HG02759 (cell line): Measurements from ENCODE around the gene TCHHL1.
"Not testable (repeated sequence)": the region's sequence is repeated elsewhere in the genome, so short reads cannot be mapped to it uniquely, and the experiment has no call there.

Source experiments
- ATAC-seq: cut with Tn5 transposase; IDR thresholded peaks from one replicate; pipeline ENCODE4 v1.9.1; 2021; ENCODE audit warnings: mild to moderate bottlenecking, moderate library complexity; ENCODE audit not compliant: unreplicated experiment

The TCHHL1 gene

GRCh38 chr1:152096931-152097330 is 8.1 kb upstream of the TCHHL1 start:
- ATAC-seq, result no peak

DNA sequence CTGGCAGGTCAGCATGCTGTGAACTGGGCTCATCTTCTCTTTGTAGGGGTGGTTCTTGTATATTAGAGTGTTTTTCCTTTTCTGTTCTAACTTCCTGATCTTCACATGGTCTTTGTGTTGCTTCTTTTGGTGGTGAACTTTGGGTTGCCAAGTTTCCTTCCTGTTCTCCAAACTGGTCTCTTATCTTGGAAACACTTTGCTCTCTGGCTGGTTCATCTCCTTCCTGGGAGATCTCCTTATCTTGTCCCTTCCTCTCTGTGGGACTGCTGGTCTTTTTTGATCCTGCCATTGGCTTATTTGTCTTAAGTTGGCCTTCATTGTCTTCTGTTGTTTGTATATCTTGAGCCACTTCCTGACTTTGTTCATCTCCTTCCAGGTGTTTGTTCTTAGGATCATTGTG is 2.1 kb downstream of the TCHHL1 start:
- no peak for ATAC-seq

GRCh38 chr1:152084853-152085252 is 4.0 kb downstream of the TCHHL1 start:
- ATAC-seq, result no peak

- not testable (repeated sequence) for ATAC-seq
These were observed 7.8 kb downstream of the TCHHL1 start for GRCh38 chr1:152081026-152081425.

DNA sequence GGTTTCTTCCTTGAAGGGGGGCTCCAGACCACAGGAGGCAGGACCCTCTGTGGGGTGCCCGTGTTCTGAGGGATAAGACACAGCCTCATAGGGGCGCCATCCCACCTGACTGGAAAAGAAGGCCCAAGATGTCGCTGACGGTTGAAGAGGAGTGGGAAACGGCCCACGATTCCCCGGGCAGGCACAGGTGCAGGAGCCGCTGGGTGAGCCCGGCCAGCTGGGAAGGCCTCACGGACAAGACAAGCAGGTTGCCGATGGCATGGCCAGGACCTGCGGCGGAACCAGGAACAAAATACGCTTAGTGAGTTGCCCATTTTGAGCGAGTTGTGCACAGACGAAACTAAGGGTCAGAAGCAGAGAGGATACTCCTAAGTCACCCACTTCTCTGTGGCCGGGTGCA is 8.4 kb downstream of the TCHHL1 start:
- not testable (repeated sequence) for ATAC-seq

DNA sequence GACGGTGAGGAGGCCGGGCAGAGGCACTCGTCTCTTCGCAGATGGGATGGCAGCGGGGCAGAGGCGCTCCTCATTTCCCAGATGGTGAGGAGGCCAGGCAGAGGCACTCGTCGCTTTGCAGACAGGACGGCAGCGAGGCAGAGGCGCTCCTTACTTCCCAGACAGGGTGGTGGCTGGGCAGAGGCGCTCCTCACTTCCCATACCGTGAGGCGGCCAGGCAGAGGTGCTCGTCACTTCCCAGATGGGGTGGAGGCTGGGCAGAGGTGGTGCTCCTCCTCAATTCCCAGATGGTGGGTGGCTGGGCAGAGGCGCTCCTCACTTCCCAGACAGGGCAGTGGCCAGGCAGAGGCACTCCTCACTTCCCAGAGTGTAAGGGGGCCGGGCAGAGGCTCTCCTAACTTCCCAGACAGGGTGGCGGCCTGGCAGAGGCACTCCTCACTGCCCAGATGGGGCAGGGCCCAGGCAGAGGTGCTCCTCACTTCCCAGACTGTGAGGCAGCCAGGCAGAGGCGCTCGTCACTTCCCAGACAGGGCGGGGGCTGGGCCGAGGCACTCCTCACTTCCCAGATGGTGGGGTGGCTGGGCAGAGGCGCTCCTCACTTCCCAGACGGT is 9.9 kb downstream of the TCHHL1 start:
- no peak for ATAC-seq

- no peak for ATAC-seq
These were observed 16.6 kb downstream of the TCHHL1 start for GRCh38 chr1:152072311-152072710.

DNA sequence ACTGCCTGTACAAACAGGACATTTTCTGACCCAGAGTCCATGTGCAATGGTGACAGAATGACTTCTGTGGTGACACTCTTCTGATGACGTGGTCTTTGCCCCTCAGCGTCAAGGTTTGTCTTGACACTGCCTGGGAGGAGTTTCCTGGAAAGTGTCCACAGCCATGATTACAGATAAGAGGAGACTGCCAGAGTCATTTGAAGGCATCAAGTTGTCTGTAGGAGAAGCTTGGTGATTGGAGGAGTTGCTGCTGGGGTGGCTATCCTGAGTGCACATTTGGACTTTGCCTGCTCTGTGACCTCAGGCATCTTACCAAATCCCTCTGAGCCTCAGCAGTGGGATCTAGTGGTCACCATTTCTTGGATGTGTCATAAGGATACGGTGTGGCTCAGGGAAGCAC is 17.7 kb downstream of the TCHHL1 start:
- ATAC-seq, result no peak

DNA sequence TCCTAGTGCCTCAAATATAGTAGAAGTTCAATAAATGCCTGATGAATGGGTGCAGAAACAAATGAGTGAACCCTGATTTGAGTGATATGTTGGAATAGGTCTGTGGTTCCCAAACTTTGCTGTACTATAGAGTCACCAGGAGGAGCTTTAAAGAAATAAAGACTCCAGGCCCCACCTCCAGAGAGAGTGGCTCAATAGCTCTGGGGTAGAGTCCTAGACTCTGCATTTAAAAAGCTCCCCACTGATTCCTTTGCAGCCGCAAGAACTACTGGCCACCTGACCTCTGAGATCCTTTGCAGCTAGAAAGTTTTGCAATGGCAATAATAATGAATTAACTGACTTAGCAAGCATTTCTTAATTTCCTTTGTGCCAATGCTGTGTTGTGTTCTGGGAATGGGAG is 20.9 kb downstream of the TCHHL1 start:
- no peak for ATAC-seq

- ATAC-seq, result no peak
These were observed 21.7 kb downstream of the TCHHL1 start for GRCh38 chr1:152067150-152067549.

- ATAC-seq, result no peak
These were observed 26.9 kb downstream of the TCHHL1 start for GRCh38 chr1:152061952-152062351.

DNA sequence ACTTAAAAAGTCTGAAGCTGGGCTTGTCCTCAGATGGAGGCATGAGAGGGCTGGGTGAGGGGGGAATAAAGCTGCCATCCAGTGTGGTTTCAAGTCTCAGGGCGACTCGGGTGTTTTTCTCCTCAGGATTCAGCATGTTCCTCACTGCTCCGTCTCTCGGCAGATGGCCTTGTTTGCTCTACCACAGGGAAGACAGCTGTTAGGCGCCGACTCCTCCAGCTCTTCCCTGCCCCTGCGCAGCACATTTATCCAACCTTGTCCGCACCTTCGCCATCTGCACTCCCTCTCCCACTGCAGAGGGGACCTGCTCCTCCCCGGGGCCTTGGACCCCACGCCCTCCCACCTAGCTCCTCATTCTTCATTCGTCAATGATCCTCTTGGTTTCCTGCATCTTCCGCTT is 35.5 kb downstream of the TCHHL1 start:
- ATAC-seq, result no peak

DNA sequence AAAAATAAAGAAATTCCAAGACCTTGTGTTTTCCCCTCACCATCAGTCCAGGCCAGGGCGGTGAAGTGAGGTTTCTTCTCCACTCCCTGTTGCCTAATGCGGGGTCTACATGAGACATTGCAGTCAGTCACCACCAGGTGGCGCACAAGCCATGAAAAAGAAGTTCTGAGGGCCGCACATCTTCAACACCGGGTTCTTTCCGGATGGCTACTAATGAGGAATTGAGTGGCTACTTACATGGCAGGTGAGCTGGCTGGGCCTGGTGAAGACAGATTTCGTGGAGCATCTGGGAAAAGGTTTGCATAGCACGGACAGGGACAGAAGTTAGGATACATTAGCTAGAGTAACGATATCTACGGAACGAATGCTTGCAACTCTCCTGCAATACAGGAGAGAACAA is 36.3 kb downstream of the TCHHL1 start:
- ATAC-seq, result no peak

GRCh38 chr1:152050886-152051675 is 37.8 kb downstream of the TCHHL1 start:
- no peak for ATAC-seq

DNA sequence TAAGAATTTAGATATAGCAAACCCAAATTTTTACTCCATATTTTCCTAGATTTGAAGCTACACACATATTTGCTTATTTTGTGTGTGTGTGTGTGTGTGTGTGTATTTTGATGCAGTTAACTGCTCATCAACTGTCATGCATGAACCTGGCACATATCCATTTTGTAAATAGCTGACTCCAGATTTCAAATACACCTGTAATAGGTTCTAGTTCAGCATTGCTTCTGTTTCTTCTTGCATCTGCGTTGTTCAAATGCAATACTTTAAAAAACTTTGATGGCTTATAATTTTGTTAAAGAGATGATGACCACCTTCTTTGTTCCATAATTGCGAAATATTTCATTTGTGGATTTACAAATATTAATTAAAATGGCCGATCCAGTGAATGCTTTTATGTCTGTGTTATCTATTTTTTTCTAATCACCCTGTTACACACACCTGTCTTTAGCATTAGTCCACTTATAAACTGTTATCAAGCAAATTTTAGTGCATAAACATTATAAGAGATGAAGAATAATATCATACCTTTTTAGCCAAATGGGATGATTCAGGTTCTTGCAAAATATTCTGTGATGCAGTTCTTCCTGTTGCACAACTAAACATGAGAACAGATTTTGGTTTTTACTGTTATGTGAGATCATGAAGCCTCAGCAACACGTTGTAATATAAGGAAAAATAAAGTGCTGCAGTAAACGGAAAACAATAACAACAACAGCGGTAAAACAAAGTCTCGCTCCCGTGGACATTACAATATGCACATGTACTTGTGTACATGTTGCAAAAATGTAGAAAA is 39.4 kb downstream of the TCHHL1 start:
- ATAC-seq, result no peak

GRCh38 chr1:152048416-152049009 is 40.4 kb downstream of the TCHHL1 start:
- peak; percentile 12 for ATAC-seq

DNA sequence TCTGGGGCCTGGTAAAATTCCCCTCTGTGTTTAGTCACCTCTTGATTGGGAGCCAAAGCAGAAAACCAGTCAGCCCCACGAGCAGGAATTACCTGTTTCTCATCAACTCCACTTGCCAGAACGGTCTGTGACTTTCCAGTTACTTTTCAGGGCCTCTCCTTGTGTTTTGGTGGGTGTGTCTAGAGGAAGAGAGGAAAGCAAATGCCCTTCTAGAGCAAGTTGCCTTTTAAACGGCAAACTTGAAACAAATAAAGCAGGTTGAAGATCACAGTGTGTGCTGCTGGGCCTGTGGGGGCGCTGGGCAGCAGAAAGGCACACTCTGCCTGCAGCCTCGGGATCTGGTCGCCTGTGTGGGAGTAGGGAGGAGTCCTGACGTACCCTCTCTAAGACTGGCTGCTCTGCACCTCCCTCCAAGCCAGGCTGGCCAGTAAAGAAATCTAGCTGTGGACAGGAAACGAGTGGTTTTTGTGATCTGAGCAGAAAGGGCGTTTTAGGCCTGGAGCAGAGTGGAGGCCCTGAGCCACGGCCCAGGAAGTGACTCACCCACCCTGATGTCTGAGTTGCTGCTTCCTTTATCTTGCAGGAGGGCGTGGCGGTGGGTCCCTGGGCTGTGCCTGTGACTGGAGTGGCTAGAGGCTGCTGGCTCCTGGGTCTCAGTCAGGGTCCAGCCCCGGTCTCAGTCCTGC is 41.0 kb downstream of the TCHHL1 start:
- peak; percentile 91 for ATAC-seq

DNA sequence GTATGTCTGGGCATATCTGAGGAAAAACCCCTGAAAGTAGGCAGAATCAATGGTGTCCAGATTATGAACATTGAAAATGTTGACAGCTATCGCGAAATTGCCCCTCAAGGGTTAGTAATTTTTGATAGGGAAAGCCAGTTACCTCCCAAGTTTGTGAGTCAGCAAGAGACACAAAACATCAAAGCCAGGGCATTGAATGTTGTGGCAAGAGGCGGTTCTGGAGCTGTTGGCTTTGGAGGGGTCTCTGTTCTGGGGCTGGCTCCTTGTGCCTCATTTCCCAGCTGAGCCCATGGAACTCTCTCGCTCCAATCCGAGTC is 41.5 kb downstream of the TCHHL1 start:
- ATAC-seq, result no peak

- no peak for ATAC-seq
These were observed 44.5 kb downstream of the TCHHL1 start for GRCh38 chr1:152044386-152044785.

DNA sequence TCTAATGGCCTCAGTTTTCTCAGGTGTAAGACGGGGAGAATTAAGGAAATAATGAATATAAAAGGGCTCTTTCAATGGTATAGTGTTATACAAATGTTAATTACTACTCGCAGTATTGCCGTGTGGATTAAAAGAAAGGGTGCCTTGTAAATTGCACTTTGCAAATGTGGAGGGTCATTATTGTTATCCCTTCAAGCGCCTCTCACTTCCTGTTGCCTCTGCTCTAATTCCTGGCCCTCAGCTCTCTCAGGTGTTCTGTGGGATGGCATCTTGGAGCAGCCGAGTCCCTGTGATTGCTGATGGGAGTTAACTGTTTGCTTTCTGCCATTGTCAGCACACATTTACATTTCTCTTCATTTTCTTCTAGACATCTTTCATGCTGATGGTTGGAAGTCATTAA is 45.0 kb downstream of the TCHHL1 start:
- ATAC-seq, result no peak

- ATAC-seq, result no peak
These were observed 46.8 kb downstream of the TCHHL1 start for GRCh38 chr1:152042030-152042429.
